Activated CD4-positive, CD25-positive, alpha-beta regulatory T cell treated with anti-CD3 and anti-CD28 coated beads, Interleukin-2, amount 50 U/mL, for 24 hours (primary cell): ENCODE data around the gene RAB30.

Source experiments
- ATAC-seq, 2 donors: fragments of 150-1000 bp; cut with Tn5 transposase; one replicate each; pipeline ENCODE4 v1.10.0; 2021; ENCODE audit warnings: mild to moderate bottlenecking in 1 of 2, moderate library complexity in 1 of 2

The RAB30 gene

DNA sequence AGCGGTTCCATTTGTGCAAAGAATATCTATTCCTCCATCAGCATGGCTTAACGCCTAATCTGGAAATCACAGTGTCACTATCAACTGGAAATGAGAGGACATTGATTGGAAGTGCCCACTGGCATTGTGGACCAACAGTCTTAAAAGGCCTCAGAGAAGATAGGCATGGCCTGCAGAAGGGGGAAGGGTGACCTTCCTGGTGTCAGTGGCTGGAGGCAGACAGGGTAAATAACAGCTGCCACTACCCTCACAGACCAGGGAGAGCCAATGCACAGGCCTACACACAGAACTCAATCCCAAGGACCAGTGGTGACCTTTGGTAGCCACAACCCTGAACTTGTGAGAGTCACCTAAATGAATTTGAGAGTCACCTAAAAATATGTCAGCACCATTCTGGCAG, 134.1 kb downstream of the RAB30 start:
- no peak for ATAC-seq

DNA sequence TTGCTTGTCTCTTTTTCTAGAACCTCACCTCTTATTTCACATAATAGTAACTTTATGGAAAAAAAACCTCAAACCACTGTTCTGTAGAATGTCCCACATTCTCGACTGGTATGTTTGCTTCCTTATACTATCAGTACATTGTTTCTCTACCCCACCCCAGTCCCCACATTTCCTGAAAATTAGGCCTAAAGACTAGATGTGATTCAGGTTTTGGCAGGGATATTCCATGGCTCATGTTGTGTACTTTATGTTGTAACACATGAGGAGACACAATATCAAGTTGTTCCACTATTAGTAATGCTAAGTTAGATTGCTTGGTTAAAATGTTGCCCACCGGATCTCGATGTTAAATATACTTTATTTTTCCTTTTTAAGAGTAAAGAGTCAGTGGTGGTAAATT, 135.4 kb downstream of the RAB30 start:
- ATAC-seq = no peak

DNA sequence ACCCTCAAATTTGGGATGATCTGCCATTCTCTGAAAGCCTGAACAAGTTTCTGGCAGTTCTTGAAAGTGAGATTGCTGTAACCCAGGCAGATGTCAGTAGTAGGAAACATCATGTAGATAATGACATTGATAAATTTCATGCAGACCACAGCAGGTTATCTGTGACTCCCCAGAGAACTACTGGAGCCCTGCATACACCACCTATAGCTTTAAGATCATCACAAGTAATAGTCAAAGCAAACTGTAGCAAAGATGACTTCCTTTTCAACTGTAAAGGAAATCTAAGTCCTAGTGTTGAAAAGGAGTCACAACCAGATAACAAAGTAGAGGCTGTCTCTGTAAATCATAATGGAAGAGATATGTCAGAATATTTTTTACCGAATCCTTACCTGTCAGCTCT, 139.1 kb downstream of the RAB30 start:
- no peak for ATAC-seq

DNA sequence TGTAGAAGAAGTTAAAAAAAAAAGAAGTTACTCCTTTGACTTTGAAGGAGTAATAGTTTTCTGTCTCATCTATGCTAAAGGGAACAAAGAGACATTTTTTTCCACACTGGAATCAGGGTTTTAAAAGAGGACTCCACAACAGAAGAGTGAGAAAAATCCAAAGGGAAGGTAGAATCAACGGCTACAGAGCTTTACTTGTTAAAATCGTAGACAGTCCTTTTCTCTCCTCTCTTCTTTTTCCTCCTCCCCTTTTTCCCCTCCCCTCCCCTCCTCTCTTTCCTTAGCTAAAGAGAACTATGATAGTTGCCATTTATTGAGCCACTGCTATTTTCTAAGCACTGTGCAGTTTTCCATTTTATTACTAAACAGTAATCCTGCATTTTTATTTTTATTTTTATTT, 141.0 kb downstream of the RAB30 start:
- no peak for ATAC-seq

DNA sequence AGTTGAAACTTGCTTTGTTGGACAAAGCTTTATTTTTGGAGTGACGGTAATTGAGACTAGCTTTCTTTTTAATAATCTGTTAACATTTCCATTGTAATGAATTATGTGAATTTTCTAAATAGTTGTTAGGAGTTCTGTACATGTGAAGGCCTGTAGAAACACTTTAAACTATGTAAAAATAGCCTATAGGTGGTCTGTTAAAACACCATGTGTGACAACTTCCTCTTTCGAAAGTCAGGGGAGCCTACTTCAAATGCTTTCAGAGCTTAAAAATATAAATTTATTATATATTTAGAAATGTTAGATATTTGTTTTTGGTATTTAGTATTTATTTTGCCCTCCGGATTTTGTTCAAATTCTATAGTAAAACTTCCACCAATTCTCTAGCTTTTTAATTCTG, 141.5 kb downstream of the RAB30 start:
- ATAC-seq = no peak

DNA sequence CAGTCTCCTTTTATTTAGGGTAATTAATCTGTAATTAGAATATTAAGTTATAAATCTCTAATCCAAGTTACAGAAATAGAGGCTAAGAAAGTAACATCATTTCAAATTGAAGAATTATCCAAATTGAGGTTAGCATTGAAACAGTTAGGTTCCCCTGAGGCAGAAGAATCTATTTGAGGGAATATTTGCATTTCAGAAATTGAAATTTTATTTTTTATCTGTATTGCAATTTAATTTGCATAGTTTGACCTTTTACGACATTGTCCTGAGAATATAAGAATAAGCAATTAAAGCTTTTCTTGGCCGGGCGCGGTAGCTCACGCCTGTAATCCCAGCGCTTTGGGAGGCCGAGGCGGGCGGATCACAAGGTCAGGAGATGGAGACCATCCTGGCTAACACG, 142.6 kb downstream of the RAB30 start:
- no peak for ATAC-seq

DNA sequence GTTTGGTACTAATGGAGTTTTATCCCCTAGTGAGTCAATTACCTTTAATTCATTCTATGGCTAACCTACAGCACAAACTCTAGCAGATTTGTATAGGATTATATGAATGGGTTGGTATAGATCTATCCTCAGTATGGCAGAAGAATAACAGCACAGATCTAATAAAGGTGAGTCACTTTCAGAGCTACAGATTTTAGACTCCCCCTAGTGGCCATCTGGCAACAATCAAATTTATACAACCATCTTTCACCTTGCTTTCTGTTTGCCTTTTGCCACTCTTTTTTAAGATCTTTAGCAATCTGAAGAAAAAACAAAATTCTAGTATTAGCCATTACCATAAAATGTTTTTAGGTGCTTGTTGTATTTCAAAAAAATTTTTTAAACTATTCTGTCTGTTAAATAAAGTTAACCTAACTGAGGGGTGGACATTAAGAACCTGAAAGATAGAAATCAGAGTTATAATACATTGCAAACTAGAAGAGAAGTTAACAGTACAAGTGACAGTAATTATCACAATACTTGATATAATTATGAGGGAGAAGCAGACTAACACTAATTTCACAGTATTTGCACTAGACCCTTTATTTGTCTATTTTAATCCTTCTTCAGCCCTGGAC, 144.3 kb downstream of the RAB30 start:
- ATAC-seq = peak; percentile 65 to 92

DNA sequence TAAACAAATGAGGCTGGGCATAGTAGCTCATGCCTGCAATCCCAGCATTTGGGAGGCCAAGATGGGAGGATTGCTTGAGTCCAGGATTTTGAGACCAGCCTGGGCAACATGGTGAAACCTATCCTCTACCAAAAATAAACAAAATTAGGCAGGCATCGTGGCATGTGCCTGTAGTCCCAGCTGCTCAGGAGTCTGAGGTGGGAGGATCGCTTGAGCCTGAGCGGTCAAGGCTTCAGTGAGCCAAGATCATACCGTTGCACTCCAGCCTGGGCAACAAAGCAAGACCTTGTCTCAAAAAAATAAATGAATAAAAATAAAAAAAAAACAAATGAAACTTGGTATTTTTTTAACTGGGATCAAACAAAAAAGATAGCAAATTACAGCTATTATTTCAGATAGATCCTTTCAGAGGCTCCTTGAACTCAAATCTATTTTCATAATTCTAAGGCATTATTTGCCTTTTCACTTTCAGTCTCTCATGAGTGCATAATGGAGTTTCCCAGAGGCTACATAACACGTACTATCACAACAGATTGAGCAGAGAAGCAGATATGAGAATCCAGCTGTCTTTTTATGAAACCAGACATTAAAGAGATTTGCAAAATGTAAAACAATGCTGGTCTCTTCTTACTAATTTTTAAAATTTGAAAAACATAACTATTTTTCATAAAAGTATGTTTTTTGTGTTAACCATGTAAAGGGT, 147.0 kb downstream of the RAB30 start:
- ATAC-seq = no peak
